HepG2 (cell line): ENCODE data around the gene MTSS2. TPM values are rescaled to one million over a fixed set of nuclear protein-coding genes. Genes with fewer than 3 reads are reported as not detected.

Experiments
- ATAC-seq: fragments of 200-7000 bp; cut with Tn5 transposase; 3 replicates; pipeline ENCODE4 v1.9.1; 2020; ENCODE audit warnings: mild to moderate bottlenecking, moderate library complexity
- BruUV-seq: library from RNA; stranded (reverse); fragments of 400-500 nt; replicated peaks from 2 replicates; lab custom pipeline; 2021; lab: Mats Ljungman, UMichigan
- CTCF ChIA-PET: fragments of 300-600 bp; formaldehyde crosslinking; extraction: SDS; loops from one replicate; lab custom pipeline; 2021; ENCODE audit warnings: low total read pairs, inconsistent platforms, low intra/inter-chr PET ratio; lab: Yijun Ruan, JAX
- POLR2A ChIA-PET: fragments of 350-600 bp; sonication (Branson Sonifier 250); formaldehyde crosslinking; loops from one replicate; lab custom pipeline; 2020; ENCODE audit warnings: antibody characterized with exemption, inconsistent platforms; lab: Yijun Ruan, JAX
- DNase-seq: peaks from one replicate; pipeline ENCODE4 v3.0.0-alpha.2; 2015; ENCODE audit warnings: low spot score
- FAIRE-seq: peaks from 3 replicates; lab custom pipeline; 2011; peaks lifted over from hg19 to GRCh38; lab: Jason Lieb, UNC
- H2AFZ ChIP-seq: one replicate; pipeline ENCODE4 v1.6.1; 2011; ENCODE audit warnings: low read length, inconsistent platforms
- H3K27ac ChIP-seq: fragments of 300-600 bp; 3 replicates; pipeline ENCODE4 v1.8.0; 2011; ENCODE audit warnings: mixed run types, mild to moderate bottlenecking, mixed read lengths, low read length, inconsistent platforms; ENCODE audit not compliant: insufficient read depth; ENCODE audit errors: extremely low read length
- H3K27me3 ChIP-seq, 2 experiments: fragments of 200-600 bp in 1 of 2; 2 replicates in 1 of 2; 3 replicates in 1 of 2; pipeline versions ENCODE4 v1.6.0 to v1.8.0; 2011; ENCODE audit warnings: low read length in 2 of 2, mild to moderate bottlenecking in 2 of 2, moderate library complexity in 2 of 2, inconsistent platforms in 1 of 2; ENCODE audit not compliant: insufficient read depth in 2 of 2, control insufficient read depth in 1 of 2
- H3K36me3 ChIP-seq, 2 experiments: fragments of 200-600 bp in 1 of 2; replicated peaks in 1 of 2; 2 replicates in 1 of 2; 3 replicates in 1 of 2; pipeline versions ENCODE4 v1.5.1 to v1.8.0; 2011; ENCODE audit warnings: low read length in 2 of 2, inconsistent platforms in 1 of 2; ENCODE audit not compliant: insufficient read depth in 2 of 2, control insufficient read depth in 1 of 2
- H3K4me1 ChIP-seq: 2 replicates; pipeline ENCODE4 v1.5.1; 2012; ENCODE audit warnings: low read length, inconsistent platforms; ENCODE audit not compliant: insufficient read depth
- H3K4me2 ChIP-seq: 2 replicates; pipeline ENCODE4 v1.6.0; 2011; ENCODE audit warnings: low read depth, low read length, inconsistent platforms
- H3K4me3 ChIP-seq, 3 experiments: fragments of 200-600 bp in 1 of 3; sonication (generic), shearing (Covaris generic) in 1 of 3; replicated peaks in 1 of 3; 2 replicates each; pipeline ENCODE4 v1.5.1; 2011 to 2016; ENCODE audit warnings: low read length in 3 of 3, inconsistent platforms in 2 of 3, low read depth in 2 of 3, mild to moderate bottlenecking in 2 of 3, control low read depth in 1 of 3, mixed read lengths in 1 of 3; ENCODE audit not compliant: insufficient read depth in 1 of 3
- H3K79me2 ChIP-seq: one replicate; pipeline ENCODE4 v1.6.1; 2011; ENCODE audit warnings: low read length, inconsistent platforms; ENCODE audit not compliant: insufficient read depth
- H3K9ac ChIP-seq: 2 replicates; pipeline ENCODE4 v1.6.0; 2011; ENCODE audit warnings: mild to moderate bottlenecking, low read depth, low read length, inconsistent platforms; ENCODE audit not compliant: insufficient read depth
- H3K9me3 ChIP-seq: 2 replicates; pipeline ENCODE4 v1.5.1; 2012; ENCODE audit warnings: mild to moderate bottlenecking, low read length
- H4K20me1 ChIP-seq: 2 replicates; pipeline ENCODE4 v1.6.0; 2011; ENCODE audit warnings: inconsistent platforms, mild to moderate bottlenecking, low read length, moderate library complexity; ENCODE audit not compliant: insufficient read depth
- EHMT2 ChIP-seq: fragments of 200-600 bp; sonication (generic); IDR thresholded peaks from 2 replicates; pipeline ENCODE4 v1.7.0; 2017; ENCODE audit warnings: antibody characterized with exemption, low read depth, low read length, borderline replicate concordance
- GABPB1 ChIP-seq: IDR thresholded peaks from 2 replicates; pipeline ENCODE4 v1.6.1; 2016; ENCODE audit warnings: mild to moderate bottlenecking, missing genetic modification reagents, moderate library complexity, missing compliant biosample characterization
- MXI1 ChIP-seq: IDR thresholded peaks from 3 replicates; pipeline ENCODE4 v1.6.1; 2012; ENCODE audit warnings: low read depth, low read length, inconsistent platforms, borderline replicate concordance
- NCOA5 ChIP-seq: sonication (generic); formaldehyde crosslinking; IDR thresholded peaks from 2 replicates; pipeline ENCODE4 v1.4.0; 2020; ENCODE audit warnings: missing genetic modification reagents
- XRCC5 ChIP-seq: fragments of 200-400 bp; formaldehyde crosslinking; optimal IDR thresholded peaks from 2 replicates; pipeline ENCODE3; 2017; ENCODE audit warnings: mild to moderate bottlenecking, low read length
- ZFX ChIP-seq: sonication (generic); formaldehyde crosslinking; IDR thresholded peaks from 2 replicates; pipeline ENCODE4 v1.4.0; 2020; ENCODE audit warnings: mild to moderate bottlenecking, low read depth, missing genetic modification reagents, moderate library complexity
- ZNF788 ChIP-seq: sonication (generic); formaldehyde crosslinking; IDR thresholded peaks from 2 replicates; pipeline ENCODE4 v1.5.0; 2020; ENCODE audit warnings: mild to moderate bottlenecking, missing genetic modification reagents, borderline replicate concordance
- WGBS: methylation state at CpG from one replicate; pipeline ENCODE4 v1.1.6; 2017; ENCODE audit warnings: low lambda C conversion rate; 5-methylcytosine and 5-hydroxymethylcytosine counted together
- in situ Hi-C: cut with HindIII; loops from 2 replicates; pipeline ENCODE4 v1.10.0; 2017; ENCODE audit warnings: low pct_unique_long_range_greater_than_20kb; ENCODE audit not compliant: extremely low pct_ligation_motif_present
- intact Hi-C: fragments of 100-400 bp; cut with micrococcal nuclease; formaldehyde crosslinking; loops from one replicate; pipeline ENCODE4 v1.10.0; 2022; ENCODE audit not compliant: unreplicated experiment
- polyA plus RNA-seq, 8 experiments: library from polyadenylated mRNA; depleted of rRNA in 3 of 8; stranded (reverse) in 7 of 8; unstranded in 1 of 8; fragments of >200 nt; fragmentation: Illumina TruSeq in 4 of 8; extraction: Trizol in 4 of 8; gene quantifications; 2 replicates each; pipeline versions ENCODE4 v1.2.1 to v1.2.3, GENCODE V29; 2011 to 2016; ENCODE audit warnings: low read depth in 4 of 8, missing spikeins in 1 of 8, mixed read lengths in 1 of 8; ENCODE audit not compliant: insufficient read depth in 1 of 8
- total RNA-seq, 5 experiments: library from RNA; depleted of rRNA; stranded (reverse); fragments of >200 nt; fragmentation: Illumina TruSeq; extraction: Trizol; gene quantifications; 2 replicates each; pipeline ENCODE4 v1.2.3, GENCODE V29; 2016; ENCODE audit warnings: low read depth in 1 of 5
- TF ChIP-seq, protein P1 (sequence below): sonication (generic); formaldehyde crosslinking; IDR thresholded peaks from 2 replicates; pipeline ENCODE4 v1.5.1; 2020; ENCODE audit warnings: mild to moderate bottlenecking, missing genetic modification reagents, moderate library complexity
- TF ChIP-seq, protein P2 (sequence below): IDR thresholded peaks from 2 replicates; pipeline ENCODE4 v1.6.1; 2012; ENCODE audit warnings: inconsistent platforms
- TF ChIP-seq, protein P3 (sequence below): IDR thresholded peaks from 2 replicates; pipeline ENCODE4 v1.6.1; 2016; ENCODE audit warnings: low read depth, missing genetic modification reagents, missing compliant biosample characterization
- TF ChIP-seq, protein P4 (sequence below): sonication (generic); formaldehyde crosslinking; IDR thresholded peaks from 2 replicates; pipeline ENCODE4 v1.4.0; 2020; ENCODE audit warnings: missing genetic modification reagents

MTSS2 gene
- total and polyA plus RNA-seq, 2 of the 13 experiments (the other 11 are each of a cell fraction or from before 2014, with no cell fraction given): 132 to 242 TPM

DNA sequence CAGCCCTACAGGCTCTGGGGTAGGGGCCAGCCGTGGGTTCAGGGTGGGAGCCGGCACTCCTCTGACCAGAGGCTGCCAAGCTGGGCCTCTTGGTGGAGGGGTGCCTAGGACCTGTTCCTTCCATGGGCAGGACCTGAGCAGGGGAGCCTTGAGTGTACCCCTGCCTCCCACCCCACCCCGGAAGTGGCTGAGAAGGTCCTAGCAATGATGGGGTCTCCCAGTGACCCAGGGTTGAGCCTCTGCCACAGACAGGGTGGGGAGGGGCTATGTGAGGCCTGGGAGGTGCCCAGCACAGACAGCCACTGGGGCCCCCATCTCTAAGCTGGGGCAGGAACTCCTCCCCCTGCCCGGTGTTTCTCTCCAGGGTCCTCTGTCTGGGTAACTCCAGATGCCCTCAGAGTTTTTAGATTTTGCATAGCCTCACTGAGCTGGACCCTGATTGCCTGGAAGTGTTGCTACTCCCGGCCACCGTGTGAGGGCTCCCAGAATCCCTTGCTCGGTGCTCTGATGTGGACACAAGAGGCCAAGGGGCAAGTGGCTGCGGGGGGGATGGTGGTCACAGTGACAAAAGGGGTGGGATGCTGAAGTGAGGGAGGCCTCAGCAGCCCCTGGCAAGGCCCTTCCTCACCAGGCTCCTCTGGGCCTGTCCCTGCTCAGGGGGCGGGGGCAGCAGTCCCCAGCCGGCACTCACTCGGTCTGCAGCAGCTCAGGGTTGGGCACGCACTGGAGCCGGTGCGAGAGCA, 6.4 kb upstream of the MTSS2 start:
- no peak for FAIRE-seq
- Histone ChIP-seq H3K27ac (peak overlapping the region; percentile 17), H2AFZ (no peak overlapping the region), H3K4me1 (peaks cover 80% of the 10 kb centered on the region), H3K36me3 (0 out of 5 replicates have a peak, but pooled peaks cover 0 to 3% of the 10 kb centered on the region in 2 experiments), H3K9ac (no peak overlapping the region), H3K79me2 (no peaks in the 10 kb centered on the region), H3K27me3 (no peaks in the 10 kb centered on the region), H3K4me3 (no peak overlapping the region), H3K9me3 (no peaks in the 10 kb centered on the region), H3K4me2 (no peak overlapping the region), H4K20me1 (no peaks in the 10 kb centered on the region)
- CTCF ChIA-PET: no interaction called here
- no TSS peak for BruUV-seq
- in situ Hi-C loops (no loop called here), intact Hi-C loops (no loop called here)
- POLR2A ChIA-PET: interaction anchor here (1.0 to 18.7 kb wide), 3 partner anchors 10 to 34 kb away, joined by 4 to 536 read pairs (median 37); no protein-coding TSS in a partner anchor
- peak; percentile 36 for DNase-seq
- 57% methylated on average over 11 of the region's 14 CpGs for WGBS
- no peak for ATAC-seq
- TF ChIP-seq, protein P1, sequence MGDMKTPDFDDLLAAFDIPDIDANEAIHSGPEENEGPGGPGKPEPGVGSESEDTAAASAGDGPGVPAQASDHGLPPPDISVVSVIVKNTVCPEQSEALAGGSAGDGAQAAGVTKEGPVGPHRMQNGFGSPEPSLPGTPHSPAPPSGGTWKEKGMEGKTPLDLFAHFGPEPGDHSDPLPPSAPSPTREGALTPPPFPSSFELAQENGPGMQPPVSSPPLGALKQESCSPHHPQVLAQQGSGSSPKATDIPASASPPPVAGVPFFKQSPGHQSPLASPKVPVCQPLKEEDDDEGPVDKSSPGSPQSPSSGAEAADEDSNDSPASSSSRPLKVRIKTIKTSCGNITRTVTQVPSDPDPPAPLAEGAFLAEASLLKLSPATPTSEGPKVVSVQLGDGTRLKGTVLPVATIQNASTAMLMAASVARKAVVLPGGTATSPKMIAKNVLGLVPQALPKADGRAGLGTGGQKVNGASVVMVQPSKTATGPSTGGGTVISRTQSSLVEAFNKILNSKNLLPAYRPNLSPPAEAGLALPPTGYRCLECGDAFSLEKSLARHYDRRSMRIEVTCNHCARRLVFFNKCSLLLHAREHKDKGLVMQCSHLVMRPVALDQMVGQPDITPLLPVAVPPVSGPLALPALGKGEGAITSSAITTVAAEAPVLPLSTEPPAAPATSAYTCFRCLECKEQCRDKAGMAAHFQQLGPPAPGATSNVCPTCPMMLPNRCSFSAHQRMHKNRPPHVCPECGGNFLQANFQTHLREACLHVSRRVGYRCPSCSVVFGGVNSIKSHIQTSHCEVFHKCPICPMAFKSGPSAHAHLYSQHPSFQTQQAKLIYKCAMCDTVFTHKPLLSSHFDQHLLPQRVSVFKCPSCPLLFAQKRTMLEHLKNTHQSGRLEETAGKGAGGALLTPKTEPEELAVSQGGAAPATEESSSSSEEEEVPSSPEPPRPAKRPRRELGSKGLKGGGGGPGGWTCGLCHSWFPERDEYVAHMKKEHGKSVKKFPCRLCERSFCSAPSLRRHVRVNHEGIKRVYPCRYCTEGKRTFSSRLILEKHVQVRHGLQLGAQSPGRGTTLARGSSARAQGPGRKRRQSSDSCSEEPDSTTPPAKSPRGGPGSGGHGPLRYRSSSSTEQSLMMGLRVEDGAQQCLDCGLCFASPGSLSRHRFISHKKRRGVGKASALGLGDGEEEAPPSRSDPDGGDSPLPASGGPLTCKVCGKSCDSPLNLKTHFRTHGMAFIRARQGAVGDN: peak; percentile 93
- TF ChIP-seq ZNF788 (CRISPR knock-in tag) (0 out of 2 replicates have a peak, but pooled peaks have one; percentile 13), XRCC5 (peak; percentile 22), EHMT2 (no peak), ZFX (CRISPR knock-in tag) (peak; percentile 23; the same call in 1 of the 2 replicates), NCOA5 (CRISPR knock-in tag) (no peak), MXI1 (no peak), GABPB1 (CRISPR knock-in tag) (0 out of 2 replicates have a peak, but pooled peaks have one; percentile 11)
- TF ChIP-seq, protein P2, sequence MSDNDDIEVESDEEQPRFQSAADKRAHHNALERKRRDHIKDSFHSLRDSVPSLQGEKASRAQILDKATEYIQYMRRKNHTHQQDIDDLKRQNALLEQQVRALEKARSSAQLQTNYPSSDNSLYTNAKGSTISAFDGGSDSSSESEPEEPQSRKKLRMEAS: peak; percentile 16; the same call in 1 of the 2 replicates
- TF ChIP-seq, protein P3, sequence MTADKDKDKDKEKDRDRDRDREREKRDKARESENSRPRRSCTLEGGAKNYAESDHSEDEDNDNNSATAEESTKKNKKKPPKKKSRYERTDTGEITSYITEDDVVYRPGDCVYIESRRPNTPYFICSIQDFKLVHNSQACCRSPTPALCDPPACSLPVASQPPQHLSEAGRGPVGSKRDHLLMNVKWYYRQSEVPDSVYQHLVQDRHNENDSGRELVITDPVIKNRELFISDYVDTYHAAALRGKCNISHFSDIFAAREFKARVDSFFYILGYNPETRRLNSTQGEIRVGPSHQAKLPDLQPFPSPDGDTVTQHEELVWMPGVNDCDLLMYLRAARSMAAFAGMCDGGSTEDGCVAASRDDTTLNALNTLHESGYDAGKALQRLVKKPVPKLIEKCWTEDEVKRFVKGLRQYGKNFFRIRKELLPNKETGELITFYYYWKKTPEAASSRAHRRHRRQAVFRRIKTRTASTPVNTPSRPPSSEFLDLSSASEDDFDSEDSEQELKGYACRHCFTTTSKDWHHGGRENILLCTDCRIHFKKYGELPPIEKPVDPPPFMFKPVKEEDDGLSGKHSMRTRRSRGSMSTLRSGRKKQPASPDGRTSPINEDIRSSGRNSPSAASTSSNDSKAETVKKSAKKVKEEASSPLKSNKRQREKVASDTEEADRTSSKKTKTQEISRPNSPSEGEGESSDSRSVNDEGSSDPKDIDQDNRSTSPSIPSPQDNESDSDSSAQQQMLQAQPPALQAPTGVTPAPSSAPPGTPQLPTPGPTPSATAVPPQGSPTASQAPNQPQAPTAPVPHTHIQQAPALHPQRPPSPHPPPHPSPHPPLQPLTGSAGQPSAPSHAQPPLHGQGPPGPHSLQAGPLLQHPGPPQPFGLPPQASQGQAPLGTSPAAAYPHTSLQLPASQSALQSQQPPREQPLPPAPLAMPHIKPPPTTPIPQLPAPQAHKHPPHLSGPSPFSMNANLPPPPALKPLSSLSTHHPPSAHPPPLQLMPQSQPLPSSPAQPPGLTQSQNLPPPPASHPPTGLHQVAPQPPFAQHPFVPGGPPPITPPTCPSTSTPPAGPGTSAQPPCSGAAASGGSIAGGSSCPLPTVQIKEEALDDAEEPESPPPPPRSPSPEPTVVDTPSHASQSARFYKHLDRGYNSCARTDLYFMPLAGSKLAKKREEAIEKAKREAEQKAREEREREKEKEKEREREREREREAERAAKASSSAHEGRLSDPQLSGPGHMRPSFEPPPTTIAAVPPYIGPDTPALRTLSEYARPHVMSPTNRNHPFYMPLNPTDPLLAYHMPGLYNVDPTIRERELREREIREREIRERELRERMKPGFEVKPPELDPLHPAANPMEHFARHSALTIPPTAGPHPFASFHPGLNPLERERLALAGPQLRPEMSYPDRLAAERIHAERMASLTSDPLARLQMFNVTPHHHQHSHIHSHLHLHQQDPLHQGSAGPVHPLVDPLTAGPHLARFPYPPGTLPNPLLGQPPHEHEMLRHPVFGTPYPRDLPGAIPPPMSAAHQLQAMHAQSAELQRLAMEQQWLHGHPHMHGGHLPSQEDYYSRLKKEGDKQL: no peak
- TF ChIP-seq, protein P4, sequence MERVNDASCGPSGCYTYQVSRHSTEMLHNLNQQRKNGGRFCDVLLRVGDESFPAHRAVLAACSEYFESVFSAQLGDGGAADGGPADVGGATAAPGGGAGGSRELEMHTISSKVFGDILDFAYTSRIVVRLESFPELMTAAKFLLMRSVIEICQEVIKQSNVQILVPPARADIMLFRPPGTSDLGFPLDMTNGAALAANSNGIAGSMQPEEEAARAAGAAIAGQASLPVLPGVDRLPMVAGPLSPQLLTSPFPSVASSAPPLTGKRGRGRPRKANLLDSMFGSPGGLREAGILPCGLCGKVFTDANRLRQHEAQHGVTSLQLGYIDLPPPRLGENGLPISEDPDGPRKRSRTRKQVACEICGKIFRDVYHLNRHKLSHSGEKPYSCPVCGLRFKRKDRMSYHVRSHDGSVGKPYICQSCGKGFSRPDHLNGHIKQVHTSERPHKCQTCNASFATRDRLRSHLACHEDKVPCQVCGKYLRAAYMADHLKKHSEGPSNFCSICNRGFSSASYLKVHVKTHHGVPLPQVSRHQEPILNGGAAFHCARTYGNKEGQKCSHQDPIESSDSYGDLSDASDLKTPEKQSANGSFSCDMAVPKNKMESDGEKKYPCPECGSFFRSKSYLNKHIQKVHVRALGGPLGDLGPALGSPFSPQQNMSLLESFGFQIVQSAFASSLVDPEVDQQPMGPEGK (CRISPR knock-in tag): no peak
